Mesothelial cell of epicardium (in vitro differentiated cells): ENCODE results near the gene ZG16B. TPM values are rescaled to one million over a fixed set of nuclear protein-coding genes. Genes with fewer than 3 reads are reported as not detected.

Experiments used
- DNase-seq, 2 experiments: peaks; one replicate each; pipeline ENCODE4 v3.0.0; 2021; ENCODE audit warnings: low spot score in 2 of 2; ENCODE audit not compliant: unreplicated experiment in 2 of 2
- H3K27ac Mint-ChIP-seq: 2 replicates; pipeline ENCODE4 v1.8.0; 2021; ENCODE audit warnings: mixed read lengths
- H3K27me3 Mint-ChIP-seq: 2 replicates; pipeline ENCODE4 v1.8.0; 2021; ENCODE audit warnings: low read depth, mixed read lengths
- H3K36me3 Mint-ChIP-seq: 2 replicates; pipeline ENCODE4 v1.8.0; 2021; ENCODE audit warnings: mixed read lengths
- H3K4me1 Mint-ChIP-seq: 2 replicates; pipeline ENCODE4 v1.8.0; 2021; ENCODE audit warnings: mixed read lengths
- H3K4me3 Mint-ChIP-seq: 2 replicates; pipeline ENCODE4 v1.8.0; 2021; ENCODE audit warnings: mild to moderate bottlenecking, moderate library complexity, mixed read lengths
- H3K9me3 Mint-ChIP-seq: 2 replicates; pipeline ENCODE4 v1.8.0; 2021; ENCODE audit warnings: mixed read lengths
- CTCF ChIP-seq: fragments of 200-600 bp; sonication (generic); IDR thresholded peaks from one replicate; pipeline ENCODE4 v1.5.0; 2021; ENCODE audit warnings: antibody characterized with exemption; ENCODE audit not compliant: unreplicated experiment
- total RNA-seq: library from RNA; stranded (reverse); gene quantifications from 3 replicates; pipeline ENCODE4 v1.2.1, GENCODE V29; 2021

ZG16B gene
- total RNA-seq, 1 donor from 2014 or later: 0.51 TPM

- no peak for DNase-seq
- peaks cover 24% of the 10 kb centered on the region for H3K9me3 Mint-ChIP-seq
- H3K27ac Mint-ChIP-seq: no peak overlapping the region
- H3K36me3 Mint-ChIP-seq: no peaks in the 10 kb centered on the region
- H3K27me3 Mint-ChIP-seq: peaks cover 34% of the 10 kb centered on the region
- H3K4me1 Mint-ChIP-seq: no peaks in the 10 kb centered on the region
- TF ChIP-seq CTCF: no peak
- H3K4me3 Mint-ChIP-seq: no peak overlapping the region
Observed at GRCh38 chr16:2808181-2808580, 21.9 kb upstream of the ZG16B start.

- Mint-ChIP-seq H3K36me3 (no peaks in the 10 kb centered on the region), H3K27me3 (peaks cover 34% of the 10 kb centered on the region), H3K9me3 (peaks cover 17% of the 10 kb centered on the region), H3K4me3 (no peak overlapping the region), H3K4me1 (no peaks in the 10 kb centered on the region), H3K27ac (no peak overlapping the region)
- DNase-seq: no peak
- TF ChIP-seq CTCF: no peak
Observed at GRCh38 chr16:2809149-2809760, 20.8 kb upstream of the ZG16B start.

- no peak for TF ChIP-seq CTCF
- DNase-seq: no peak
- H3K27me3 Mint-ChIP-seq: peaks cover 35% of the 10 kb centered on the region
- H3K4me1 Mint-ChIP-seq: no peaks in the 10 kb centered on the region
- H3K4me3 Mint-ChIP-seq: no peak overlapping the region
- H3K36me3 Mint-ChIP-seq: no peaks in the 10 kb centered on the region
- no peak overlapping the region for H3K27ac Mint-ChIP-seq
- peaks cover 9% of the 10 kb centered on the region for H3K9me3 Mint-ChIP-seq
Observed at GRCh38 chr16:2810651-2811050, 19.5 kb upstream of the ZG16B start.

- no peak overlapping the region for H3K27ac Mint-ChIP-seq
- H3K4me3 Mint-ChIP-seq: no peak overlapping the region
- no peak for TF ChIP-seq CTCF
- peaks cover 31% of the 10 kb centered on the region for H3K27me3 Mint-ChIP-seq
- peaks cover 9% of the 10 kb centered on the region for H3K9me3 Mint-ChIP-seq
- DNase-seq: no peak
- no peaks in the 10 kb centered on the region for H3K4me1 Mint-ChIP-seq
- H3K36me3 Mint-ChIP-seq: no peaks in the 10 kb centered on the region
Observed at GRCh38 chr16:2811703-2812471, 18.2 kb upstream of the ZG16B start.

- Mint-ChIP-seq H3K36me3 (no peaks in the 10 kb centered on the region), H3K4me1 (no peaks in the 10 kb centered on the region), H3K4me3 (no peak overlapping the region), H3K27ac (no peak overlapping the region), H3K27me3 (peaks cover 27% of the 10 kb centered on the region), H3K9me3 (peaks cover 8% of the 10 kb centered on the region)
- no peak for DNase-seq
- TF ChIP-seq CTCF: no peak
Observed at GRCh38 chr16:2813771-2814221, 16.3 kb upstream of the ZG16B start.
